HG02970 (cell line): ENCODE measurements around the gene GSTA2.
"Not testable (repeated sequence)": the region's sequence is repeated elsewhere in the genome, so short reads cannot be mapped to it uniquely, and the experiment has no call there.

Experiments
- ATAC-seq: cut with Tn5 transposase; IDR thresholded peaks from one replicate; pipeline ENCODE4 v1.9.1; 2021; ENCODE audit warnings: mild to moderate bottlenecking, moderate library complexity, moderate number of reproducible peaks; ENCODE audit not compliant: unreplicated experiment, low FRiP score

Gene GSTA2

DNA sequence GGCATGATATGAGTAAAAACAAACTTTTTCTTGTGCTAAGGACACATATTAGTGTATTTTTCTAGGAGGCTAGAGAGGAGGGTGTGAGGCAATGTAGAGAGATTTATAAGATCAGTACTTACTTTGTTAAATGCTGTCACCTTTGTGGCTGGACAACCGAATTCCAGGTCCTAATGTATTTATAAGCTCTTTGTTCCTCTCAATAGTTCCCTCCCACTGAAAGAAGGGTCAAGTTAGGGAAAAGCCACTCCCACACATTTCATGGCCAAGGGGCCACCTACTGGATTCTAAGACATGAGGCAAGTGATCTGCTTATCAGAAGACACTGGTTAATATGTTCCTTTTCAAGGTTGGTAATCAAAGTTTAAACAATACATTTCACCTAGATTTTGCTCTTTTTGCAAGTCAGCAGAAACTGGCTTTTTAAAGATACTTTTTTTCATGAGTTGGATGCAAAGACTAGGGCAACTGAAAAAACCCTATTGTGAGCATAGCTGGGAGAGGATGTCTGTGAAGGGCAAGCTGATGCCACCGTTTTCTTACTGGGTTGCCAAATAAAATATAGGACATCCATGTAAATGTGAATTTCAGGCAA is at the start of gene GSTA2:
Gene GSTA2, minus strand, starts transcription at position 154 of the 595 bp plus-strand sequence. CDS start 5,528 bp downstream, outside the sequence.
- ATAC-seq = not testable (repeated sequence)

DNA sequence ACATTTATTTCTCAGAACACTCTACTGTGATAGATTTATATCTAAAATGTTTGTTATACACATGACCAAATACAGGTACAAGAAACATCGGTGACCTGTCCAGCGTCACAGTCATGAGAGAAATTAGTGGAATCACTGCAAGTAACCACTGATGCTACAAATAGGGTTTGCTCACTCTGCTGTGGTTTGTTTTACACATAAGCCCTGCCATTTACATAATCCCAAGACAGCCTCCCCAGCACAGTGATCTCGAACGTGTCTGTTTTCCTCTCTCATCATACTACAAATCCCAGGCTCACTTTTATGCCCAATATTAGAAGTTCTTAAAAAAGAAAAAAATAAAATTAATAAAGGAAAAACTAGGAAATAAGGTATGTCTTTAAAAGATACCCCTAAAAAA is 46.5 kb upstream of the GSTA2 start:
- ATAC-seq = not testable (repeated sequence)

GRCh38 chr6:52808660-52809059 is 45.4 kb upstream of the GSTA2 start:
- no peak for ATAC-seq

DNA sequence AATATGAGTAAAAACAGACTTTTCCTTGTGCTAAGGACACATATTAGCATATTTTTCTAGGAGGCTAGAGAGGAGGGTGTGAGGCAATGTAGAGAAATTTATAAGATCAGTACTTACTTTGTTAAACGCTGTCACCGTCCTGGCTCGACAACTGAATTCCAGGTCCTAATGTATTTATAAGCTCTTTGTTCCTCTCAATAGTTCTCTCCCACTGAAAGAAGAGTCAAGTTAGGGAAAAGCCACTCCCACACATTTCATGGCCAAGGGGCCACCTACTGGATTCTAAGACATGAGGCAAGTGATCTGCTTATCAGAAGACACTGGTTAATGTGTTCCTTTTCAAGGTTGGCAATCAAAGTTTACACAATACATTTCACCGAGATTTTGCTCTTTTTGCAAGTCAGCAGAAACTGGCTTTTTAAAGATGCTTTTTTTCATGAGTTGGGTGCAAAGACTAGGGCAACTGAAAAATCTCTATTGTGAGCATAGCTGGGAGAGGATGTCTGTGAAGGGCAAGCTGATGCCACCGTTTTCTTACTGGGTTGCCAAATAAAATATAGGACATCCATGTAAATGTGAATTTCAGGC is 40.5 kb upstream of the GSTA2 start, which contains the start of gene GSTA1:
Gene GSTA1, minus strand, starts transcription at position 149 of the 588 bp plus-strand sequence. CDS start 4,549 bp downstream, outside the sequence.
- ATAC-seq = not testable (repeated sequence)

- no peak for ATAC-seq
These were observed 39.5 kb upstream of the GSTA2 start for GRCh38 chr6:52802806-52803205.

DNA sequence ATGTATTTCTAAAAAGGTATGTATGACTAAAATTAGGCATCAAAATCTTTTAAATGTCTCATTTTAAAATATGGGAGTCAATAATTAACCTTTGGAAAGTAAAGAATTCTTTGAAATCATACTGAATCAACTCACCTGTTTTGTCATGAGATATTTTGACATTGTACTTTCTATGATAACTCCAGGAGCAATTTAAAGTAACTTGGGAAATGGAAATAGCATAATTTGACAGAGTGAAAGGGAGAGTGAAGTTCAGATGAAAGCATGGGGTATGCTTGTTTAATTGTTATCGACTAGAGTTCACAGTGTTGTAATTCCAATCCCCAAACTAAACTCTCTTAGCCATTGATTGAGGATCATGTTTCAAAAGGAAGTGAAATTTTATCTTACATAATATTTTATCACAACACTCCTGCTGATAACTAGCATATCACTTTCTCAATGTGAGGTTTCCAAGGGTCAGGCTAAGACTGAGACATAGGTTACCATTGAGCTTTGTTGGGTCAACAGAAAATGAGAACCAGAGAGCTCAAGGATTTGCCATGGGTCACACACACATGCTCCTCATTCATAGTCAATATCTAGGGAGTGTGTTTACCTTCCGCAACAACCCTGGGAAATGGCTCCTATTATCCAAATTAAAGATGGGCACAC is 38.0 kb upstream of the GSTA2 start:
- no peak for ATAC-seq

GRCh38 chr6:52799272-52799671 is 36.0 kb upstream of the GSTA2 start:
- ATAC-seq = not testable (repeated sequence)

DNA sequence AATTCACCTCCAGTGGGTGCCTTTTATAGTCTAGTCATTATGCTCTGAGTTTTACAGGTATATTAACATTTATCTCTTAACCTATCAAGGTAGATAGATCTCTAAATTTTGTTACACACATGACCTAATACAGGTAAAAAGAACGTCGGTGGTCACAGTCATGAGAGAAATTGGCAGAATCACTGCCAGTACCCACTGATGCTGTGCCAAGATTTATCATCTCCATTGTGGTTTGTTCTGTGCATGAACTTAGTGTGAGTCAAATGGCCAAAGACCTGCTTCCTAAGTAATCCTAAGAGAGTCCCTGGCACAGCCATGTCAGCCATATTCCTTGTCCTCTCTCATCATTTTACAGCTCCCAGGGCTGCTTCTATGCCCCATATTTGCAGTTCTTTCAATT is 31.1 kb upstream of the GSTA2 start:
- ATAC-seq = not testable (repeated sequence)

DNA sequence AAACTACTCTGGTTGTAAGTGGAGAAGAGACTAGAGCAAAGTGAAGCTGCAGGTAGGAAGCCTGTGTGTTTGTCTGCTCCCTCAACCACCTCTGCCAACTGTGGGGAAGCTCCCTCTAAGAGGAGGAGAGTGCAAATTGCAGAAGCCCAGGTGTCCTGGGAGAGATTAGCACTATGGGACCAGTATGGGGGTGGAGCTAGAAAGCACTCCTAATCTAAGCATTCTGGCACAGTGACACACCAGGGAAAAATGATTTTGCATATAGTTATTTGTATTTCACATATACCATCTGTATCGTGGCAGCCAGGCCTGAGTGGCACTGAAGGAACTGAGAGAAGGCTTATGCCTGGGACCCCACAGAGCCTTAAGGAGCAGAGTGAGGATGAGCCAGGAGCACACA is 27.6 kb upstream of the GSTA2 start:
- ATAC-seq = no peak

GRCh38 chr6:52789658-52790057 is 26.4 kb upstream of the GSTA2 start:
- ATAC-seq = not testable (repeated sequence)

GRCh38 chr6:52788478-52788877 is 25.2 kb upstream of the GSTA2 start:
- ATAC-seq = no peak

- ATAC-seq = no peak
These were observed 24.6 kb upstream of the GSTA2 start for GRCh38 chr6:52787917-52788316.

DNA sequence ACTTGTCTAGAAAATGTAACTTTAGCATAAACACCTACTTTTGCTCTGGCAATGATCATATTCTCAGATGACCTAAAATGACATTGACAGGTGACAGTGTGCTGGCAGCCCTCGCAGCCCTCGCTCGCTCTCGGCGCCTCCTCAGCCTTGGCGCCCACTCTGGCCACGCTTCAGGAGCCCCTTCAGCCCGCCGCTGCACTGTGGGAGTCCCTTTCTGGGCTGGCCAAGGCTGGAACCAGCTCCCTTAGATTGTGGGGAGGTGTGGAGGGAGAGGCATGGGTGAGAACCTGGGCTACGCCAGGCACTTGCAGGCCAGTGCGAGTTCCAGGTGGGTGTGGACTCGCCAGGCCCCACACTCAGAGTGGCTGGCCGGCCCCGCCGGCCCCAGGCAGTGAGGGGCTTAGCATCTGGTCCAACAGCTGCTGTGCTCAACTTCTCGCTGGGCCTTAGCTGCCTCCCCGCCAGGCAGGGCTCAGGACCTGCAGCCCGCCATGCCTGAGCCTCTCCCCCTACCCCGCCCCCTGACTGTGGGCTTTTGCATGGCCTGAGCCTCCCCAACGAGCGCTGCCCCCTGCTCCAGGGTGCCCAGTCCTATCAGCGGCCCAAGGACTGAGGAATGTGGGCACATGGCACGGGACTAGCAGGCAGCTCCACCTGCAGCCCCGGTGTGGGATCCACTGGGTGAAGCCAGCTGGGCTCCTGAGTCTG is 23.1 kb upstream of the GSTA2 start:
- ATAC-seq = no peak

DNA sequence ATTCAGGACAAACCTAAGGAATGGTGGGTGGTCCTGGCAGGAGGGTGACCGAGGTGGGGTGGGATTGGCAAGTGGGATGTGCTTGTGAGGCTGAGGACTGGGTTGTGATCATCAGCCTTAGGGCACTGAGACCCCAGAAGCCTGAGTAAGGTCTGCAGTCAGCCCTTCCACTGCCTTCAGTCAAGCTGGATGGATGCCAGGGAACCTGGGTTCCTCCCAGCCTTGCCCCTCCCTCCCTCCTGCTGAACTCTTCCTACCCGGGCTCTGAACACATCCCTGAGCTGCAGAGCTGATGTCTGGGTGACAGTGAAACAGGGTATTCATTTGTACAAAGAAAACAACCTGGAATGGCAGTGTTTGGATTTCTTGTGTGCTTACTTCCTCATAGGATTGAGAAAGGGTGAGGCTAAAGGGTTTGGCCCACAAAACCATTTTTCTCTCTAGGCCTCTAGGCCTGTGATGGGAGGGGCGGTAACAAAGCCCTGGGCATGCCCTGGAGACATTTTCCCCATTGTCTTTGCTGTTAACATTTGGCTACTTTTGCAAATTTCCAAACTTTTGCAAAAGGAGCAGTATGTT is 19.5 kb upstream of the GSTA2 start:
- ATAC-seq = not testable (repeated sequence)

GRCh38 chr6:52782209-52782608 is 18.9 kb upstream of the GSTA2 start:
- not testable (repeated sequence) for ATAC-seq

DNA sequence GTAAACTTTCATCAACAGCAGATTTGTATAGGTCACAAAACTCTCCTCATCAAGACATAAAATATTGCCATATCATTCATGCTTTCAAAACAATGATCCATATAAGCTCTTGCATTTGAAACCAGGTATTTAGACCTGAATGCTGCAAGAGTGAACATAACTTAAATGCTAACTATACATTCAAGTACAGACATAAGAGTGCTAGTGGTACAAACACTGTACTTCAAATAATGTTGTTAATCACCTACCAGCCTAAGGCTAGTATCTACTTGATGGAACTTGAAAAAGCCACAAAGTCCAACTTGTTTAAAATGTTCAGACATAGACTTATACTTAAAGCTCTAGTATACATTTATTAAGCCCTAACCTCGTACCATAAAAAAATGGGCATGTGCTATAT is 16.0 kb upstream of the GSTA2 start:
- no peak for ATAC-seq

- ATAC-seq = not testable (repeated sequence)
These were observed 13.6 kb upstream of the GSTA2 start for GRCh38 chr6:52776711-52777351.

DNA sequence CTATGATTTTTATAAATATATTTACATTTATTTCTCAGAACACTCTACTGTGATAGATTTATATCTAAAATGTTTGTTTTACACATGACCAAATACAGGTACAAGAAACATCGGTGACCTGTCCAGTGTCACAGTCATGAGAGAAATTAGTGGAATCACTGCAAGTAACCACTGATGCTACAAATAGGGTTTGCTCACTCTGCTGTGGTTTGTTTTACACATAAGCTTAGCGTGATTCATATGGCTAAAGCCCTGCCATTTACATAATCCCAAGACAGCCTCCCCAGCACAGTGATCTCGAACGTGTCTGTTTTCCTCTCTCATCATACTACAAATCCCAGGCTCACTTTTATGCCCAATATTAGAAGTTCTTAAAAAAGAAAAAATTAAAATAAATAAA is 6.1 kb upstream of the GSTA2 start:
- ATAC-seq = not testable (repeated sequence)

DNA sequence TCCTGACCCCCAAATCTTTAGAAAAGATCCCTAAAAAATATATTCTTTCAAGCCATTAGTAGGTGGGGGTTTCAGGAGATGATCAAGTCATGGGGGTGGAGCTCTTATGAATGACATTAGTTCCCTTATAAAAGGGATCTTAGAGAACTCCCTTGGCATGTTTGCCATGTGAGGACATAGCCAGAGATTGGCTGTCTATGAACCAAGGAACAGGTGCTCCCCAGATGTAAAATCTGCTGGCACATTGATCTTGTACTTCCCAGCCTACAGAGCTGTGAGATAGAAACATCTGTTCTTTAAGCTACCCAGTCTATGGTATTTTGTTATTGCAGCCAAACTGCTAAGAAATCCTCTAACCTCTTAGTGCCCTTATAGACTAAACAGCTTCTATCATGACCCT is 4.4 kb upstream of the GSTA2 start:
- not testable (repeated sequence) for ATAC-seq
